Testis (tissue), 2 donors: ENCODE measurements around the gene SFTPB.

Experiments
- CTCF ChIP-seq, 3 experiments: fragments of 450-650 bp in 2 of 3; fragments of 200-600 bp in 1 of 3; sonication (generic) in 1 of 3; IDR thresholded peaks; one replicate each; pipeline ENCODE4 v1.5.1; 2016 to 2019; ENCODE audit warnings: antibody characterized with exemption in 3 of 3, mild to moderate bottlenecking in 2 of 3, moderate library complexity in 1 of 3
- POLR2A ChIP-seq: fragments of 450-650 bp; IDR thresholded peaks from one replicate; pipeline ENCODE4 v1.6.1; 2017; ENCODE audit warnings: antibody characterized with exemption, mild to moderate bottlenecking, moderate library complexity

- TF ChIP-seq CTCF (IDR thresholded peaks at IDR 0.05) (no peak), POLR2A (no peak)
Observed at GRCh38 chr2:85674417-85674816, 6.4 kb upstream of the SFTPB start.
